ENCODE data around the gene CHCT1.
A peak's percentile ranks its signal among the peaks of the same experiment; 100 is the strongest.
"Not testable (repeated sequence)": the region's sequence is repeated elsewhere in the genome, so short reads cannot be mapped to it uniquely, and the experiment has no call there.

The CHCT1 gene

DNA sequence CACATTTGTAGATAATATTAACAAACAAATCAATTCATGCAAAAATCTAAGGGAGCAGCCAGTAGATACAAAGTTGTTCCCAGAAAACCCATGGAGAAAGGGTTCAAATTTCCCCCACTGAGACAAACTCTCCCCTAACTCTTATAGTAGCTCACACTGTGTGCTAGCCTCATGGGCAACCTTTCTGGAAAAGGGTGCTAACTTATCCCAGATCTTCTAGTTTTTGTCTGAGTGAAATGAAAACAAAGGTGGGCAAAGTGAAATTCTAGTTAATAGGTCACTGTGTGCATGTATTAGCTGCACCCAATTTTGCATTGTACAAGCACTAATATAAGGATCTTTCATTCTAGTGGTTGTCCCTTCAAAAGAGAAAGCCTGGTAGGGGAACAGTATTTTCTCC lies 20.5 kb upstream of the CHCT1 start:
- no peak for DNase-seq

- no peak for DNase-seq
These were observed 18.8 kb upstream of the CHCT1 start for GRCh38 chr17:60403523-60403810.

DNA sequence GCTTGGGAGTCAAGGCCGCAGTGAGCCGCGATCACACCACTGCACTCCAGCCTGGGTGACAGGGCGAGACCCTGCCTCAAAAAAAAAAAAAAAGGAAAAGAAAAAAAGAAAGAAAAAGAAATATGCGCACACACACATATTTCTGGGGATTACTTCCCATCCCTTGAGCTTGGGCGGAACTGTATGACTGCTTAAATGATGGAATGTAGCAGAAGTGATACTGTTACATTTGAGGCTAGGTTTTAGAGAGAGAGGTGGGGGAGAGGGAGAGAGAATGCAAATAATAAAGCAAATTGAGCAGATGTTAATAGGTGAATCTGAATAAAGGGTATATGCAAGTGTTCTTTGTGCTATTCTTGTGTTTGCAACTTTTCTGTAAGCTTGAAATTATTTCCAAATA lies 18.3 kb upstream of the CHCT1 start:
- DNase-seq, result no peak

- no peak for DNase-seq
These were observed 15.4 kb upstream of the CHCT1 start for GRCh38 chr17:60406887-60407286.

DNA sequence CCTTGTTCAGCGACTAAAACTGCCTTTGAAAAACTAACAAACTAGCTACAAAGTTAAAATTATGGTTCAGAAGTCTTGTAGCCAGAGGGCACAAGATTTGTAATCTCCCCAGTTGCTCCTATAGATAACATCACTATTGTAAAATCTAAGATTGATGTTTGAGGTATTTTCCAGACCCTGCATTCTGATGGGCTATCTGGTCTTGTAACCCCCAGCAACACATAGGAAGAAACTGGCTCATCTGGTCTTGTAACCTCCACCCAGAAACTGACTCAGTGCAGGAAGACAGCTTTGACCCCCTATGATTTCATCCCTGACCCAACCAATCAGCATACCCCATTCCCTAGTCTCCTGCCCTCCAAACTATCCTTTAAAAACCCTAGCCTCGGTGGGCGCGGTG lies 12.3 kb upstream of the CHCT1 start:
- no peak for DNase-seq

- DNase-seq, result no peak
These were observed 9.6 kb upstream of the CHCT1 start for GRCh38 chr17:60412701-60413100.

- DNase-seq, result no peak
These were observed 7.1 kb upstream of the CHCT1 start for GRCh38 chr17:60415146-60415545.

DNA sequence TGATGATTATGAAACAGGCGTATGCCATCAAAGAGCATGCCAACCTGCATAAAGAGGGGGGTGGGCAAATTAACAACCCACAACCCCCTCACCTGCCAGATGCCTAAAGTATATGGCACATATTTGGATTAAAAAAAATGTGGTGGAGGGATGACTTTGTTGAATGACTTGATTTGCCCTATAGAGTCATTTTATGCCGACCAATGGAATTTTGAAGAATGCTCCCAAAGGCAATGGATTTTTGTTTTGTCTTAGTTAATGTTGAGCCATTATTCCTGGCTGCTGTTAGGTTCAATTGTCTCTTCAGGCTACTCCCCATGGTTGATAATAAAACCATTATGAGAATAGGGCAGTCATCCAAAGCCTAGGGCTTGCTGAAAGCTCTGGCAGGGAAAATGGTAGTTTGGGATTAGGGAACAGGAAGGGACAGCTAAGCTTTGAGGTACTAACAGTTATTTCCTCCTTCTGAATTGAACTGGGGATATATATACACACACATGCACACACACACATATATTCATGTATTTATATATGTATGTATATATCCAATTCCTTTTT lies 5.8 kb upstream of the CHCT1 start:
- DNase-seq, result no peak

DNA sequence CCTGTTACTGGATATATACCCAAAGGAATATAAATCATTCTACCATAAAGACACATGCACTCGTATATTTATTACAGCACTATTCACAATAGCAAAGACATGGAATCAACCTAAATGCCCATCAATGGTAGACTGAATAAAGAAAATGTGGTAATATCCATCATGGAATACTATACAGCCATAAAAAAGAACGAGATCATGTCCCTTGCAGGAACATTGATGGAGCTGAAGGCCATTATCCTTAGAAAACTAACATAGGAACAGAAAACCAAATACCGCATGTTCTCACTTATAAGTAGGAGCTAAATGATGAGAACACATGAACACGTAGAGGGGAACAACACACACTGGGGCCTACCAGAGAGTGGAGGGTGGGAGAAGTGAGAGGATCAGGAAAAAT lies 3.3 kb upstream of the CHCT1 start:
- DNase-seq, result not testable (repeated sequence)

DNA sequence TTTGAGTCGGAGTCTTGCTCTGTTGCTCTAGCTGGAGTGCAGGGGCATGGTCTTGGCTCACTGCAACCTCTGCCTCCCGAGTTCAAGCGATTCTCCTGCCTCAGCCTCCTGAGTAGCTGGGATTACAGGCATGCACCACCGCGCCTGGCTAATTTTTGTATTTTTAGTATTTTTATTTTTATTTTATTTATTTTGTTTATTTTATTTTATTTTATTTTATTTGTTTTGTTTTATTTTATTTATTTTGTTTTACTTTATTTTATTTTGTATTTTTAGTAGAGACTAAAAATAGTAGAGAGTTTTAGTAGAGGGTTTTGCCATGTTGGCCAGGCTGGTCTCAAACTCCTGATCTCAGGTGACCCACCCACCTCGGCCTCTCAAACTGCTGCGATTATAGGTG lies 2.4 kb upstream of the CHCT1 start:
- not testable (repeated sequence) for DNase-seq

DNA sequence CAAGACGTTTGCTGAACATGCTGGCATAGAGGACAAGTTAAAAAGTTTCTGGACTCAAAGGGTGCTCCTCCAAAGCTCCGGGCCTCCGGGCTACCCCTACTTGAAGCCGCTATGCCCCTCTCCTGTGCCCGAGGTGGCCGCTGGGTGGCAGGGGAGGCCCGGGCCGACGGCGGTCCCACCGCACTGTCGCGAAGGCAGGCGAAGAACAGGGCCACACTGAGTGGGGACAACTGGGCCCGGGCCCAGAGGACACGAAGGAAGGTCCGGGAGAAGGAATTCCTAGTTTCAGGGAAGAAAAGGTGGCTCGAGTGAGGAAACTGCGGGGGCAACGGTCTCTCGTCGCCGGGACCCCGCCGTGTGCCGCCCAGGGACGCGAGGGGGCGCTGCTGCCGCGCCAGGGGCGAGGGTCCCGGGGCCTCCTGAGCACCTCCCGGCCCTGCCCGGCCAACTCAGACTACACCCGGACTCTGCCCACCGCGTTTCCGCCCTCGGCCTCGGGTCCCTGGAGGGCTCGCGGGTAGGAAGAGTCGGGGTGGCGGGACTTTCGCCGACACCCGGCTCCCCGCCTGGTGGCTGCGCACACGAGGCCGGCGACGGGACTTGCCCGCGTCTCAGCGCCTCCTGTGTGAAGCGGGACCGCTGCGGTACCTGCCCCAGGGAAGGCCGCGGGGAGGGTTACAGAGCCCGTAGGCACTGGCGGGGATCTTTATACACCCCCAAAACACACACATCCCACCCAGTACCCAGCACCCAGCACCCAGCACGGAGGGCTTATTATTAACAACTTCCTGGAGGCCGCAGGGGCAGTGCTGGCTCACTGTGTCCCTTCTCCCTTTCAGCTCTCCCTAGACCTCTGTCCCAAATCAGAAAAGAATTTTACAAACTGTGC lies 772 bp upstream of the CHCT1 start:
- DNase-seq, result peak; percentile 25

GRCh38 chr17:60423865-60424264 lies 1.6 kb downstream of the CHCT1 start:
- DNase-seq, result no peak

GRCh38 chr17:60425626-60426025 lies 3.3 kb downstream of the CHCT1 start:
- no peak for DNase-seq

GRCh38 chr17:60426596-60426995 lies 4.3 kb downstream of the CHCT1 start:
- DNase-seq, result no peak

DNA sequence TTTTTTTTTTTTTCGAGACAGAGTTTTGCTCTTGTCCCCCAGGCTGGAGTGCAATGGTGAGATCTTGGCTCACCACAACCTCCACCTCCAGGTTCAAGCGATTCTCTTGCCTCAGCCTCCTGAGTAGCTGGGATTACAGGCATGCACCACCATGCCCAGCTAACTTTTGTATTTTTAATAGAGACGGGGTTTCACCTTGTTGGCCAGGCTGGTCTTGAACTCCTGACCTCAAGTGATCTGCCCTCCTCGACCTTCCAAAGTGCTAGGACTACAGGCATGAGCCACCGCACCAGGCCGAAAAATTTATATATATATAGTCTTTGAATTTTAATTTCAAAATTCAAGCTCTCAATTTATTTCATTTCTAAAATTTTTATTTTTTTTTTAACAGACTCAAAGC lies 6.2 kb downstream of the CHCT1 start:
- DNase-seq, result not testable (repeated sequence)

DNA sequence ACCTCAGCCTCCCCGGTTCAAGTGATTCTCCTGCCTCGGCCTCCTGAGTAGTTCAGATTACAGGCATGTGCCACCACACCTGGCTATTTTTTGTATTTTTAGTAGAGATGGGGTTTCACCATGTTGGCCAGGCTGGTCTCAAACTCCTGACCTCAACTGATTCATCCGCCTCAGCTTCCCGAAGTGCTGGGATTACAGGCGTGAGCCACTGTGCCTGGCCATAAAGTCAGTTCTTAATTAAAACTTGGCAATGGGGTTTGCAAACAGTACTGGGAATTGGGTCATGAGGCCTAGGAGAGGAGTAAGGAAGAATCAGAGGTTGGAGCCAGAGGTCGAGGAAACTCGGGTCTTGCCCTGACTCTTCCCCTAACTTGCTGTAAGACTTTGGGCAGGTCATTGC lies 8.3 kb downstream of the CHCT1 start:
- DNase-seq, result not testable (repeated sequence)

DNA sequence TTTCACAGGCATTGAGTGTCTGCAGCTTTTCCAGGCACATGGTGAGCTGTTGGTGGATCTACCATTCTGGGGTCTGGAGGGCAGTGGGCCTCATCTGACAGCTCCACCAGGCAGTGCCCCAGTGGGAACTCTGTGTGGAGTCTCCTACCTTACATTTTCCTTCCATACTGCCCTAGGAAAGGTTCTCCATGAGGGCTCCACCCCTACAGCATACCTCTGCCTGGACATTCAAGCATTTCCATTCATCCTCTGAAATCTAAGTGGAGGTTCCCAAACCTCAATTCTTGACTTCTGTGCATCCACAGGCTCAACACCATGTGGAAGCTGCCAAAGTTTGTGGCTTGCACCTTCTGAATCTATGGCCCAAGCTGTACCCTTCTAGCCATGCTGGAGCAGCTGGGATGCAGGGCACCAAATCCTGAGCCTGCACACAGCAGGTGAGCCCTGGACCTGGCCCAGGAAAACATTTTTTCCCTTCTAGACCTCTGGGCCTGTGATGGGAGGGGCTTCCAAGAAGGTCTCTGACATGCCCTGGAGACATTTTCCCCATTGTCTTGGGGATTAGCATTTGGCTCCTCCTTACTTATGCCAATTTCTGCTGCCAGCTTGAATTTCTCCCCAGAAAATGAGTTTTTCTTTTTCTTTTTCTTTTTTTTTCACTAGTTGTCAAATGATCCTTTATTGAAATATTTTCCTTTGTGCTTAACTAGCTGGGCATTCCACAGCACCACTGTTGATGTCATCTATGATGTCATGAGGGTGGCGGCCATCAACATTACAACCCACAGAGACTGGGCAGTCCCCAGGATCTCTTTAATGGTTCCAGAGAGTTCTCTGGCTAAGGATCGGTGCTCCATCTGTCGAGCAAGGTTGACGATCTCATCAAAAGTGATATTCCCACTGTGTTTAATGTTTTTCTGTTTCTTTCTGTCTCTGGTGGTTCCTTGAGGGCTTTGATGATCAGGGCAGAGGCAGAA lies 11.0 kb downstream of the CHCT1 start:
- DNase-seq, result not testable (repeated sequence)

DNA sequence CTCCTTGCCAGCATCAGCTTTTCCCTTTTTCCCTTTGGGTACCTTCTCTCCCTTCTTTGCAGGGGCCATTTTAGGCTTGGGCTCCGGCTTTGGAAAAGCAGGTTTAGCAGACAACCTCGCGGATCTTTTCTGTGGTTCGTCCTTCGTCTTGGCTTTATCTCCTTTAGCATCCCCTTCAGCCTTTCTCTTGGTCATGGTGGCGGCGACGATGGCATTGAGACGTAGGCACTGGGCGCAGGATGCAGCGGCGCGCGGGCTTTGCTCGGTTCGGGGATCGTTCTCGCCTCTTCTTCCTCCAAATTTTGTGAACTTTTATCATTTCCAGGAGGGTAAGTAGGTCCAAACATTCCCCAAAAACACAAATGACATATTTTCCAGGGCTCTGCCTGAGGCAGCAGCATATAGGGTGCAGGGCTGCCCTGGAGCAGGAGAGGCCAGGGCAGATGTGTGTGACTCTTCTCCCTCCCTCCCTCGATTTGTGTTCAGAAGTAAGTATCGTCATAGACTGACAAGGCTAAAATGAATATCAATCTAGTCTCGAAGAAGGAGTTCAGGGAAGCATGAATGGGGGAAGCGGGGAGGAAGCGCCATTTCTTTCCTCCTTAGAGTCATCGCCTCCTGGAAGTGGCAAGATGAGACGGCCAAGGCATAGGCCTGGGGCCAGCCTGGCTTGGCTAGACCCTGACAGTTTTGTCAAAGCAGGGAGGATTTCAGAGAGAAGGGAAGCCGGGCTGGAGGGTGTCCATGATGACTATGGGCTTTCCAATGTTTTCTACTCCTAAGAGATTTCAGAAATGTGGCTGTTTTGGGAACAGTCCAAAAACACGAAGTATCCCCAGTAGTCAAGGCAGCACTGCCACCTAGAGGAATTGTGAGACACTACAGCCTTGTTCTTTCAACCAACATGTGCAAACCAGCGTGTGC lies 13.2 kb downstream of the CHCT1 start:
- peak; percentile 86 for DNase-seq

DNA sequence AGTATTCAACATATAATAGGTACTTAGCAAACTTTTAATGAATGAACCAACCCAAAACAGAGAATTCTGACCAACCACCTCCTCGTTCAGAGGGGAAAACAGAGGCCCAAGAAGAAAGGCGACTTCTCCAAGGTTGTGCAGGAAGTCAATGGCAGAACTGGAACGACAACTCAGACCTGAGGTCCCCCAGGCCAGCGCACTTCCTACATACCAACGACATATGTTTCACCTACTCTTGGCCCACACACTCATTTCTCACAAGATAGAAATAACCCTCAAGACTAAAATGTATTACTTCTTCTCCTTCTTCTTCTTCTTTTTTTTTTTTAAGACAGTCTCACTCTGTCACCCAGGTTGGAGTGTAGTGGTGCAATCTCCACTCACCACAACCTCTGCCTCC lies 14.4 kb downstream of the CHCT1 start:
- DNase-seq, result no peak

DNA sequence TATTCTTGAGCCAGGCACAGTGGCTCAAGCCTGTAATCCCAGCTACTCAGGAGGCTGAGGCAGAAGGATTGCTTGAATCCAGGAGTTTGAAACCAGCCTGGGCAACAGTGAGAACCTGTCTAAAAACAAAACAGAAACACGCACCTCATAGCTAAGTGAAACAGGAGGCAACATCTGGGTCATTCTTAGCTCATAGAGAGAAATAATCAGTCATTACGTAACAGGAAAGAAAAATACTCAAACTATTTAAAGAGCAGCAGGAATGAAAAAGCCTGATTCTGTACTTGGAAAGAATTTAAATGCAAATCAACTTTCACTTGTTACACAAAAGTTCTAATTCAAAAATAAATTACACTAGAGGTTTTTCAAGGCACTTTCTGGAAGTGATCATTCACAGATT lies 17.2 kb downstream of the CHCT1 start:
- no peak for DNase-seq

- DNase-seq, result no peak
These were observed 20.2 kb downstream of the CHCT1 start for GRCh38 chr17:60442271-60443173.

All from amniotic stem cell (primary cell).